Epithelial cell of prostate (primary cell): Measurements from ENCODE around the gene PKP3.
A peak's percentile ranks its signal among the peaks of the same experiment; 100 is the strongest.
"Not testable (repeated sequence)": the region's sequence is repeated elsewhere in the genome, so short reads cannot be mapped to it uniquely, and the experiment has no call there.

Experiments
- DNase-seq: peaks from one replicate; pipeline ENCODE4 v3.0.0-alpha.2; 2011; ENCODE audit warnings: low read depth, low spot score
- H3K27ac ChIP-seq: fragments of 450-650 bp; 2 replicates; pipeline ENCODE4 v1.5.1; 2017; ENCODE audit warnings: mild to moderate bottlenecking

PKP3 gene

DNA sequence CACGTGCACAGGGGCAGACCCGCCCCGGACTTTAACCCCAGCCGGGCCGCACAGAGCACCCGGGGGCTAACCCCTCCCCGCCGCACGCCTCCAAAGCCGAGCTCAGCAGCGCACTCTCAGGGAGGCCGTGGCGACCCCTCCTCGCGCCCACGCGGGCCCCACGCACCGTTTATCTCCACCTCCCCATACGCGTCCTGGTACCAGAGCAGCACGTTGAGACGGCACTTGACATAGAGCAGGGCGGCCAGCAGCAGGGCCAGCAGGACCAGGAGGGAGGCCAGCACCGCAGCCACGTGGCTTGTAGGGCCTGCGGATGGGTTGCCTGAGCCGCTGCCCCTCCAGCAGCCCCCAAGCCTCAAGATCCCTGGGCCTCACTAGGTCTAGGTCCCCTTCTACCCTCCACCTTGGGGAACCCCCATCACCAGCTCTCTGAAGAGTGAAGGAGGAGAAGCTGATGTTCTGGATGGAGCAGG, 13.7 kb downstream of the PKP3 start:
- DNase-seq: no peak
- H3K27ac ChIP-seq: no peak overlapping the region

- DNase-seq: no peak
- H3K27ac ChIP-seq: no peak overlapping the region
Observed at GRCh38 chr11:408154-409007, 14.4 kb downstream of the PKP3 start.

DNA sequence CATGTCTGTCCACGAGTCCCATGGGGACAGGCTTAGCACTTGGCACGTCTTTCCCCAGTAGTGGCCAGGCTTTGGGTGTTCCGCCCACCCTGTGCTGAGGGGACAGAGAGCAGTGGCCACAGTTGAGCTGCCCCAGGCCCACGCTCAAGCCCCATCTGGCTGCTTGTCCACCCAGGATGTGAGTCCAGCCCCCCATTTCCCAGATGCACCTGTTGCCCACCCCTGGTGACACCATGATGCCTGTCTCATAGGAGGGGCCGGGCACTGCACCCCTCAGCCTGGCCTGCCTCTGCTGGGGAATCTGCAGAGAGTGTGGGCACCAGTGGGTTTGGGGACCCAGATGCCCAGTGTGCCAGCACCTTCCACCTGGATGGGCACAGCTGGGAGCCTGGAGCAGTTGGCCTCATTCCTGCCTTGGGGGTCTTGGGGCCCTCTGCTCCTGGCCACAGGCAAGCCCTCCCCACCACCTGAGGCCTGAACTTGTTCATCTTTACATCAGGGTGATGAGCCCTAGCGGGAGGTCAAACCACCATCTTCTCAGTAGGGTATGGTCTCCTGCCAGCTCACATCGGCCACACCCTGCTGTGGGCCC, 15.1 kb downstream of the PKP3 start:
- no peak for DNase-seq
- no peak overlapping the region for H3K27ac ChIP-seq

GRCh38 chr11:409600-410483, 15.8 kb downstream of the PKP3 start:
- no peak overlapping the region for H3K27ac ChIP-seq

DNA sequence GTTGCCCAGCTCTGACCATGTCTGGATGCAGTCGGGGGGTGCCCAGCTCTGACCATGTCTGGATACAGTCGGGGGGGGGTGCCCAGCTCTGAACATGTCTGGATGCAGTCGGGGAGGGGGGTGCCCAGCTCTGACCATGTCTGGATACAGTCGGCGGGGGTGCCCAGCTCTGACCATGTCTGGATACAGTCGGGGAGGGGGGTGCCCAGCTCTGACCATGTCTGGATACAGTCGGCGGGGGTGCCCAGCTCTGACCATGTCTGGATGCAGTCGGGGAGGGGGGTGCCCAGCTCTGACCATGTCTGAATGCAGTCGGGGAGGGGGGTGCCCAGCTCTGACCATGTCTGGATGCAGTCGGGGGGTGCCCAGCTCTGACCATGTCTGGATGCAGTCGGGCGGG, 16.7 kb downstream of the PKP3 start:
- not testable (repeated sequence) for H3K27ac ChIP-seq, DNase-seq

More at GRCh38 chr11:409600-410483, 15.8 kb downstream of the PKP3 start:
- DNase-seq: no peak

- not testable (repeated sequence) for DNase-seq
Observed at GRCh38 chr11:411520-411919, 17.5 kb downstream of the PKP3 start.

DNA sequence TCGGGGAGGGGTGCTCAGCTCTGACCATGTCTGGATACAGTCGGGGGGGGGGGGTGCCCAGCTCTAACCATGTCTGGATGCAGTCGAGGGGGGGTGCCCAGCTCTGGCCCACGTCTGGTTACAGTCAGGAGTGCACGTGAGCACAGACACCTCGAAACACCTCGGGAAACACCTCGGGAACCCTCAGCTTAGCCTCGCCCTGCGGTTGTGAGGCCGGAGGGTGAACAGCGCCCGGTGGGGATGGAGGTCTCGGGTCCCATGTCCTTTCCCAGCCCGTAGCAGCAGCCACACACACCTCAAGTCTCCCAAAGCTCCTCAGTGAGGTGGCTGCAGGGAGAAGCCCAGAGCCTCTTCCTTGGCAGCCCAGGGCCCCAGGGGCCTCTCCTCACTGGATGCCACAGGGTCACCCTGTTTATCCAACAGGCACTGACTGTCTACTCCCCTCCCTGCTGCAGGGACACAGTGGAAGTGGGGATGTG, 18.7 kb downstream of the PKP3 start:
- DNase-seq: no peak
- H3K27ac ChIP-seq: no peak overlapping the region

More at GRCh38 chr11:411520-411919, 17.5 kb downstream of the PKP3 start:
- H3K27ac ChIP-seq: not testable (repeated sequence)

- H3K27ac ChIP-seq: no peak overlapping the region
- DNase-seq: no peak
Observed at GRCh38 chr11:413120-414081, 19.4 kb downstream of the PKP3 start.

DNA sequence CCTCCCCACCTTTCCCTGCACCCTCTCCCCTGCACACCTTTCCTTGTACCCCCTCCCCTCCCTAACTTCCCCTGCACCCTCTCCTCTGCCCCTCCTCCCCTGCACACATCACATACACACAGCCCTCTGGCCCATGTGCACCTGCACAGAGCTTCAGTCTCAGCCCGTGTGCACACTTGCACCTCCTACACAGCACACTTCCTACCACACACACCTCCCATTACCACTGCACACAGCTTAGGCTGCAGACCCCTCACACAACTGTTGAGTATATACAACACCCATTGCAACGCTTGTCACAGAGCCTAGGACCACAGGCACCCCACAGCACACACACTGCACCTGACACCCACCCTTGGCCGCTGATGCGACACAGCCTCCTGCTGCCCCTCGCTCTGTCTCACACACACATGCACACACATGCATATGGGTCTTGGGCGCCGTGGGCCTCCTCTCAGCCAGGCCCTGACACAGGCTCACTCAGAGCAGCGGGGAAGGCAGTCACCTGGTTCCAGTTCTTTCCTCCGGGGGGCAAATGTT, 20.4 kb downstream of the PKP3 start:
- no peak overlapping the region for H3K27ac ChIP-seq
- no peak for DNase-seq

DNA sequence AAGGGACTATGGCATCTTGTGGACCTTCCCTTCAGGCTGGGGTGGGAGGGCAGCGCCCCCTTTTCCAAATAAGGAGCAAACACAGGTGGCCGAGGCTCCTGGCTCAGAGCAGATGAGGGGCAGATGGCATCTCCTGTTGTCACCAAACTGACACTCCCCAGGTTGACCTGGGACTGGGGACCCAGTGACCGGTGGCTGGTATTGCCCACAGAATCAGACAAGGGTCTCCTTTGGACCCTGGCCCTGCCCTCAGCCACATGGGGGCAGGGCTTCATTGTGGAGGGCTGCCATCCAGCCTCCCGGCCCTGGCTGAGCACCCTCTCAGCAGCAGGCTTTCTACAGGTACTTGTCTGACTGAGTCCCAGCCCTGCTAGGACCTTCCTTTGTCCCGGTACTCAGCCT, 21.6 kb downstream of the PKP3 start:
- DNase-seq: no peak
- no peak overlapping the region for H3K27ac ChIP-seq

- peak overlapping the region; percentile 31 for H3K27ac ChIP-seq
Observed at GRCh38 chr11:416051-416756, 22.2 kb downstream of the PKP3 start.

GRCh38 chr11:416757-417621, 23.0 kb downstream of the PKP3 start:
- DNase-seq: no peak
- H3K27ac ChIP-seq: peak overlapping the region; percentile 31

More at GRCh38 chr11:416051-416756, 22.2 kb downstream of the PKP3 start:
- DNase-seq: no peak

DNA sequence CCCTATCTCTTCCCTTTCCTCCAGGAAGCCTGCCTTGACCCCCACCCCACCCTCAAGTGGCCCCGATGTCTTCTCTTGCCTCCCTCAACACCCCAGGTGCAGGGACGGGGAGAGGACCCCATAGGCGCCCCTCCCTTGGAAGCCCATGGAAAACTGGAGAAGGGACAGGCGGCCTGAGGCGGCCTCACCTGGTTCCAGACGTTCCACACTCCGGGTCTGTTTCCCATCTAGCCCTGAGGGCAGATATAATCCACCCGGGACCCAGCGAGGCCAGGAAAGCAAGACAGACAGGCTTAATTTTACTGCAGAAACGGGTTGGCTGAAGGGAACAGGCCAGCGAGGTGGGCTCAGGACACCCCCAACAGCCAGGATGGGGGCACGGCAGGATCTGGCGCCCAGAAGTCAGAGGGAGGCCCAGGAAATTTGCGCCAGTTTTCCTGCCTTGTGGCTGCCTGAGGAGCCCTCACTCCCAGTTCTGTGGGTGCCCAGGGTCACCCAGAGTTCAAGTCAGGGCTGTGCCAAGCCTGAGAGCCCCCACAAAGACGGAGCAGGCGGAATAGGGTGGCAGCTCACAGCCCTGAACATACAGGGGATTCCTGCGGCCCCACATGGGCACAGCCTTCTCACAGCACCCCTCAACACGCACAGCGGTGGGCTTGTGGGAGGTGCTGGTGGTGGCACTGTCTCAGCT, 23.8 kb downstream of the PKP3 start:
- DNase-seq: no peak
- H3K27ac ChIP-seq: no peak overlapping the region

- no peak overlapping the region for H3K27ac ChIP-seq
- DNase-seq: no peak
Observed at GRCh38 chr11:418343-419247, 24.6 kb downstream of the PKP3 start.

- no peak overlapping the region for H3K27ac ChIP-seq
- DNase-seq: no peak
Observed at GRCh38 chr11:419248-420005, 25.4 kb downstream of the PKP3 start.
